NCI-H82 treated with DMSO at 0.1 percent for 48 hours (cell line): ENCODE data around the gene RNASET2.
"Not testable (repeated sequence)": the region's sequence is repeated elsewhere in the genome, so short reads cannot be mapped to it uniquely, and the experiment has no call there.

Source experiments
- DNase-seq: peaks from one replicate; lab custom pipeline; 2025; ENCODE audit not compliant: unreplicated experiment; lab: John Stamatoyannopoulos, UW

Gene RNASET2

DNA sequence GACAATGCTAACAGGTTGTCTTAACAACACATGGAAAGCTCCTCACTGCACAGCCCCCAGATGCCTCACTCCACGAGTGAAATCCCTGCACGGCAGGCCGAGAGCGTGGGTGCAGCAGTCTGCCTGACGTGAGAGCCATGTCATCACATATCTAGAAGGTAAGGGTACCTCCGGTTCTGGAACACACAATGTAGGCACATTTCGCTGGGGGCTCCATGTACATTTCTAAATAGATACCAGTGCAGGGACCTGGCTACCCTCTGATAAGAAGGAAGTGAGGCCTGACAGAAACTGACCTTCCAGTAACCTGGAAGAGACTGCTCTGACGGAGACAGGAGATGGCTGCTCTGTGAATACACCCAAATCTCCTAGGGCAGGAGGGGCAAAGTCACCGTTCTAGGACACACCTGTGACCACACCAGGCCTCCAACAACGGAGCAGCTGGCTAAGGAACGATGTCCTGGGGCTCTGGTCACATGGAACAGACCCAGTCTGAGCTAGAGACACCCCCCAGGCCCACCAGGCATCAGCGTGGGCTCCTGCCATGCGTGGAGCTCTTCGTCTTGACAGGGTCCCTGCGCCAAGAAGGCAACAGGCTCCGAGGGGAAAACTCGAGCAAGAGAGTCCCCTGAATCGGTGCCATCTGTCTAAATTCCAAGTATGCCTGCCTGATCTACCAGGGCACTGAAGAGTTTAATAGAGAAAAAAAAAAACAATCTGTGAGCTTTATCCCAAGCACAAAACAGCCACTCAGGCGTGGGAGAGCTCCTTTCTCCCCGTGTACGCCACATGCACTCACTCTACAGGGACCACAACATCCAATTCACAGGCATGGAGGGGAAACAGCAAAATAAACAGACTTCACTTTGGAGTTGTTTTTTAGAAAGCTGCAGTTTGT lies 27.5 kb downstream of the RNASET2 start:
- DNase-seq: no peak

DNA sequence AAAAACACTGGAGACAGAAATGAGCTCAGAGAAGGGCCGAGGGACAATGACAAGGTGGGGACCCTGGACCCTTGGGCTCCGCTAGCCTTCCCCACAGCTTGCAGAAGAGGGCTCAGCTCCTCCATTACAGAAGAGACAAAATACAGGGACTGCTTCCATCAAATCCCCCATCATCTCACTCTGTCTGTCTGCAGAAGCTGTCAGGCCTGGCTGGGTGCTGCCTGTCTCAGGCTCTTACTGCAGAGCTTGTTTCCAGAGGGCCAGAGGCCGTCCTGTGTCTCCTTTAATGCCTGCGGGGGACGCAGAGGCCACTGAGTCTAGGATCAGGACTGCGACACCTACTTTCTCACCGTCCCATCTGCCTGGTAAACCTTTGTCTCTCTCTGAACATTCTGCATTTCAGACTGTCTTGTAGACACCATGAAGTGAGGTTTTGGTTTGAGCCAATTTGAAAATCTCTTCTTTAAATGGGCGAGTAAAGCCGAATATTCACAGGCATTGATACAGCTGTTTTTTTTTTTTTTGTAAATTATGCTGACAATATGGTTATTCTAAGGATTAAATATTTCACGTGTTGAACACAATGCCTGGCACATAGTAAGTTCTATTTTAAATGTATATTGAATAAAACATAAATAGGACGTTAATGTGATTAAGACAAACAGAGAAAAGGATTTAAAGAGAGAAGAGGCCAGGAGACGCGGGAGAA lies 28.3 kb downstream of the RNASET2 start:
- DNase-seq: no peak

DNA sequence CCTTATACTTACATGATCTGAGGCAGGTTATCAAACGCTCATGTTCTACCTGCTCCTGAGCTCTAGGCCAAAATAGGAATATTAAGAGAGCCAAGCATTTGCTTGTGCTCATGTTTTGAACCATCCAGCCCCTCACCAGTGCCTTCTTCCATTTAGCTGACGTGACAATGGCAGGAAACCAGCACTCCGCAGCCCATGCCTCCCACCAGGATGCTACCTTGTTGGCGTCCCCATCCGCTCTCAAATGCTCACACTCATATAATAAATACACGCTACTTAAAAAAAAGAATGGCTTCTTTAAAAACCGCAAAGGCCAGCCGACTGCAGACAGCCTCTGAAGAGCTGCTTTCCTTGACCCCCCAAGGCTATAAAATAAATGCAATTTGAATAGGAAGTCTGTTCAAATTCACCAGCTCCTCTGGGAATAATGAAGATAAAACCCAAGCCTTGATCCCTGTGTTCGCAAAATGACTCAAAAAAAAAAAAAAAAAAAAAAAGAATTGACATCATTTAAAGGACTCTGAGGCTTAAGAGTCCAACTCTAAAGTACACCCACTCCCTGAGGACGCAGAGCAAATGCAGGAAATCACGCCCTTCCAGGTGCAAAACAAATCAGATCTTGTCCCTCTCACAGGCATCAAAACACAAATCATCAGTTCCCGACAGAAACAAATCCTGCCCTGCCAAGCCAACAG lies 29.0 kb downstream of the RNASET2 start:
- DNase-seq: no peak

DNA sequence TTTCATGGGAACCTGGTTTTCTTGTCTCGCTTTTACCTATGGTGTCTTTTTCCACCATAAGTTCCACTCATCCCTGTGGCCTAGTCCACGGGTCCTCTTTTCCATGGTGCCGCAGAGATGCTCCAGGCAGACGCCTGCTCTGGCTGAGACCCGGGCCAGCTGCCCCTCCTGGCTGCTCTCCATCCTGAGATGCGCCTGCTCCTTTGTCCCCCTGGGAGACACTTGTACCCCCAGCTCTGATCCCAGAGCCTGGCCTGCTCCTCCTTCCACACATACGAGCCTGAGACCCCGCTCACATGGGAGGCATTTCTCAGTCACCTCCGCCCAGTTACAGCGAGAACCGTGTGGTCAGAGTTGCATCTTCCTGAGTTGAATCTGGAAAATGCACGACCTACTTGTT lies 29.6 kb downstream of the RNASET2 start:
- DNase-seq: no peak

- no peak for DNase-seq
Observed at GRCh38 chr6:166925141-166925996, 31.0 kb downstream of the RNASET2 start.

DNA sequence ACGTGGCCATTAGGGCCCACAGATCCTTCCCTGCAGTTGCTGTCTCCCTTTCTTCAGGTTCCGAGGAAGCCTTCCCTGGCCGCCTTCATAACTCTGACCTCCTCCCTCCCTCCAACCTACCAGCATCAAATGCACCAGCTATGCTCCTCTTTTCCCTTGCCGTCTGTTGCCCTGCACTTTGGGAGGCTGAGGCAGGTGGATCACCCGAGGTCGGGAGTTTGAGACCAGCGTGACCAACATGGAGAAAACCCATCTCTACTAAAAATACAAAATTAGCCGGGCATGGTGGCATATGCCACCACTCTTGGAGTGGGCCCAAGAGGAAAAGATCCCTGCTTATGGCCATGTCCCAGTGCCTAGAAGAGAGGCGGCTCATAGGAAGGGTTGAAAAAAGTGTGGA lies 31.8 kb downstream of the RNASET2 start:
- no peak for DNase-seq

DNA sequence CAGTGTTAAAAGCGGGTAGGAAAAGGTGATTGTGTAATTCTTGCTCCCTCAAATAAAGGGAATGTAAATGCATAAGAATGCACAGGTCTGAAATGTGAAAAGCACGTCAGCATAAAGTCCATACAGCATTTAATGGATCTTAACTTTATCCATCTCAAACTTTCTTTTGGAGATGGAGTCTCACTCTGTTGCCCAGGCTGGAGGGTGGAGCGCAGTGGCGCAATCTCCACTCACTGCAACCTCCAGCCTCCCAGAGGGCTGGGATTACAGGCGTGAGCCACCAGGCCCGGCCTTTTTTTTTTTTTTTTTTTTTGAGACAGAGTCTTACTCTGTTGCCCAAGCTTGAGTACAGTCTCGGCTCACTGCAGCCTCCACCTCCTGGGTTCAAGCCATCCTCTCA lies 33.4 kb downstream of the RNASET2 start:
- no peak for DNase-seq

GRCh38 chr6:166921570-166921969 lies 34.8 kb downstream of the RNASET2 start:
- no peak for DNase-seq

DNA sequence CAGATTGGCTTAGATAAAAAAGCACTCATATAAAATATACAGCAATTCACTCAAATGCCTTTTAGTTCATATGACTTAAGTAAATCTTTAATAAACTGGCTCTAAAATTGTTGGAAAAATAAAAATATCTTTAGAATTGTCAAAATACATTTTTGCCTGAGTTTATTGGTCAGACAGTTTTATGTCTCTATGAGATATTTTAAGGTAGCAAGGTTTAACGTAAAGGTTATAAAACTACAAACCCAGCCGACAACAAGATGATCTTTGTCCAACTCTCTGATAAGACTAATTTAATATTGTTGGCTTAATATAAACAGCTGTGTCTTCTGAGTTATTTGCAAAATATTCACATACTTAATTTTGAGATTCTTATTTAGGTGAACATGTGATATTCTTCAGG lies 39.5 kb downstream of the RNASET2 start:
- no peak for DNase-seq

DNA sequence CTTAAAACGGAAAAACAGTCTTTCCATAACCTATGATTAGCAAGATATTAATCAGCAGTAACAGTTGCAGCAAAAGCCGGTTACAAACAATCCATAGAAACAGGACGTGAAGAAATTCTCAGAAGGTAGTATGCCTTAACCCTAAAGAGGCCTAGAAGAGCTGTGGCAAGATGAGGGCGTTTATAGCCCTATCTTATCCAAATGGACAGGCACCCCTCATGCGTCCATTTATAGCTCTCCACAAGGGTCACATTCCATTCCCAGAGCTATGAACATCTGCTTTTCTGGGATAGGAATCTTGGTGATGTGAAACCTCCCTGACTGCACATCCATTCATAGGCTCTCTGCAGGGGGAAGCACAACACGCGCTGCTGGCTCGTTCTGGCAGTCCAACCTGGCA lies 40.9 kb downstream of the RNASET2 start:
- DNase-seq: not testable (repeated sequence)

- DNase-seq: not testable (repeated sequence)
Observed at GRCh38 chr6:166914952-166915351, 41.4 kb downstream of the RNASET2 start.

GRCh38 chr6:166911248-166911677 lies 45.1 kb downstream of the RNASET2 start:
- no peak for DNase-seq

DNA sequence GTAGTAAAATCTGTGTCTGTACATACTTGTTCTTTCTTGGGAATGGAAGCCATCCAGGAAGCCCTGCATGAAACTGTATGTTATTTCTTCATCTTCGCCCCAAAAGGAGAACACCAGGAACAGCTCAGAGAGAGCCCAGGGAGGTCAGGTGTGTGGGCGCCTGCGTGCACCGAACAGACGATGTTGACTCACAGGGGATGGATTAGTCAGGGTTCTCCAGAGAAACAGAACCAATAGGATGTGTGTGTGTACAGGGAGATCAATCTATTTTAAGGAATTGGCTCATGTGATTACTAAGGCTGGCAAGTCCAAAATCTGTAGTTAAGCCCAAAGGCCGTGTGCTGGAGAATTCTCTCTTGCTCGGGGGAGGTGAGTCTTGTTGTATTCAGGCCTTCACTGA lies 45.7 kb downstream of the RNASET2 start:
- no peak for DNase-seq

DNA sequence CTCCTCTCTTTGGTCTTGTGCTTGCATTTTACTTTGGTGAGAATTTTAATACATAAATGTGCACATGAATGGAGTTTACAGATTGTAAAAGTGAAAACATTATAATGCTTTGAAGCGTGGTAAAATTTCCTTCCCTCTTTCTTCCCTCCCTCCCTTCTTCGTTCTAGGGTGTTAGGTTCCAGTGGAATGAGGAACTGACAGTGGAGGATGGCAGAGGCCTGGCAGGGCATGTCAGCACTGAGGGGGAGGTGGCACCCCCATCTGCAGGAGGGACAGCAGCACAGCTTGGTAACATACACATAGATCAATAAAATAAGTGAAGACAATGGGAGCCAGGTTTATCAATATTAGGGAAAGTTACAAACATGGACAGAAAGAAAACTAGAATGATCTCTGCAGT lies 47.5 kb downstream of the RNASET2 start:
- no peak for DNase-seq

DNA sequence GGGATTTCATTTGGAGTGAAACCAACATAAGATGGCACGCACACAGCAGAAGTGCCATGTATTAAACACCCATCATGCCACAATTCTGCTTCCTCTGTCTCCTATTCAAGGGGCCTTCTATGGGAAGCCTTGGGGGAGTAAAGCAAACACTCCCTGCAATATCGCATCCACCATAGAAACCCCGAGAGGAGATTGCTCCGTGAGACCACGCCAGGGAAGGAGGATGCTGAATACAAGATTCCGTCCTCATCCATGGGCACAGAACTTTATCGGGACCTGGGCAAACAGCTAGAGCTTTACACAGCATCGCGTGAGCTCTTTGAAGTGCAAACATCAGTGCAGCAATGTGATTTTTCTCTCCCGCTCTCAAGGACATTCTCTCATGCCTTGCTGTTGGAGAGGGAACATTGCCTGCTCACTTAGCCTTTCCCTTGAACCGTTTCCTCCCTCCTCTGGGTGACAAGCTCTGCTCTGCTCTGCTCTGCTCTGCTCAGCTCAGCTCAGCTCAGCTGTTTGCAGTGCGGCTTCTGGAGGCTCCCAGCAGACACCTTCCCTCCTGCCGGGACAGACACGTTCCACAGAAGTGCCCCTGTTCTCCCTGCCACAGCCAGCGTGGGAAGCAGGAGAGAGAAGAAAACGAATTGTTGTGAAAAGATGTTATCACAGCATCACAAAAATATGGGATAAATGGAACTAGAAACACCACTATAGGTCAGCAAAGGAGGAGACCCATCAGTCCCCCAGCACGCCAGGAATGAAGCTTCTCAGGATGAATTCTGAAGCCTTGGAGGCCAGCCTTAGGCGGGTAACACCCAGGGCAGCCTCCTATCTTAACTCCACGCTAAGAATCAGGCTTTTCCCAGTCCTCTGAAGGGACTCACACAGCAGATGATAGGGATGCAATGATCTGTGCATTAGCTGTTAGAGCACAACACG lies 48.2 kb downstream of the RNASET2 start:
- no peak for DNase-seq

DNA sequence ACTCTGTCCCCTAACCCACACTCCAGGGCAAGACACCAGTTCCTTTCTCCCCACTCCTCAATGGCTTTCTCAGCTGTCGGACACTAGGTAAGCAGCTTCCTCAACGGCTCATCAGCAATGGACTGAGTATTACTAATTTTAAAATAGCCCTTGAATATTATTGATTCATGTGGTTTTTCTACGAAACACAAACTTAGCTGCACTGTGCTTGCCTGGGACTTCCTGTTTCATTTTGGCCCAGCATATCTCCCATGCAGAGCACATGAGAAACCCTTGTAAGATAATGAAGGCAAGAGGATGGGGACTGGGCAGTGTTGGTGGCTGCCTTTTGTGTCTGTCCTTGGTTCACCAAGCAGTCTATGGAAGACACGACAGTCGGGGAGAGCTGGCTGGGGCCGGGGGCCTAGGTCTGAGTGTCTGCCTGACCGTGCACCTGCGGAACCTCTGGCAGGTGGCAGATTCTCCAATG lies 48.9 kb downstream of the RNASET2 start:
- DNase-seq: no peak

DNA sequence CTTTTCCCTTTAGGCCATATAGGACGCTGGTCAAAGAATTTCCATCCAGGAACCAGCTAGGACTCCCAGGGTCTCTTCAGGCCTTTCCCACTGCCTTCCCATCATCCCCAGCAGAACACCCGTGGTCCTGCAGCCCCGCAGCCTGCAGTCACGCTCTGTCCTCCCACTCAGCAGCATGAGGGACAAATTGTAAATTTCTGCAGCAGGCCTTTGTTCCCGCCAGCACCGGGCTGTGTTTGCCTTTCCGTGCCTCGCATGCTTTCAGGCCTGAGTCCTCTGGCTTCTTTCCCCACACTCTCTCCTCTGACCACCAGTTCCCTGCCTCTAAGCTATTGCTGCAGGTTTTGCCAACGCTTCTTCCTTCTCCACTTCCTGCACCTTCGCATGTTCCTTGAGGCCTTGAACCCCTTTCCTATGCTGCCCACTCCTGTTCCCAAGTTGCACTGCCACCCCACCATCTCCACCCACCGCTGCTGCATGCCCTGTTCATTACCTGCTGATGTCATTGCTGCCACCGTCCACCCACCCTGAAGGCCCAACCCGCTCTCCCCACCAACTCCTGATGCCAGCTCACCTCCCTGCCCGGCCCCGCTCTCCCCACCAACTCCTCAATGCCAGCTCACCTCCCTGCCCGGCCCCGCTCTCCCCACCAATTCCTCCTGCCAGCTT lies 49.8 kb downstream of the RNASET2 start:
- DNase-seq: no peak

DNA sequence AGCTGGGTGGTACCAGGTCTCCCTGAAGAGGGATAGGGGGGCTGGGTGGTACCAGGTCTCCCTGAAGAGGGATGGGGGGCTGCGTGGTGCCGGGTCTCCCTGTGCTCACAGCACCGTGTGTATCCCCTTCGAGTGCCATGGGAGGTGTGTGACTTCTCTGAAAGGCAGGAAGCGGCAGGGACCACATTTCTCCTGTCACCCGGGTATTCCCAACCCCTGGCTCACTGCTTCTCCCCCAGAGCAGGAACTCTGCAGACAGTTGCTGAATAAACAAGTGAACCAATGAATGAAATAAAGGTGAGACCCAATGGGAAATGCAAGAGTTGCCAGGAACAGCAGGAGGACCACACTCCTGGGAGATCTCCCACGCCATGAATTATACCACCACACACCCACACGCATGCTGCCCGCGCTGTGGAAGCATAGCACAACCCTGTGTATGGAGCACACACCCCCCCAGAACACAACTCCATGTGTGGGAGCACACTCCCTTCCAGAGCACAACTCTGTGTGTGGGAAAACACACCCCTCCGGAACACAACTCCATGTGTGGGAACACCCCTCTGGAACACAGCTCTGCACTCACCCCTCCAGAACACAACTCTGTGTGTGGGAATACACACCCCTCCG lies 50.7 kb downstream of the RNASET2 start:
- DNase-seq: no peak

DNA sequence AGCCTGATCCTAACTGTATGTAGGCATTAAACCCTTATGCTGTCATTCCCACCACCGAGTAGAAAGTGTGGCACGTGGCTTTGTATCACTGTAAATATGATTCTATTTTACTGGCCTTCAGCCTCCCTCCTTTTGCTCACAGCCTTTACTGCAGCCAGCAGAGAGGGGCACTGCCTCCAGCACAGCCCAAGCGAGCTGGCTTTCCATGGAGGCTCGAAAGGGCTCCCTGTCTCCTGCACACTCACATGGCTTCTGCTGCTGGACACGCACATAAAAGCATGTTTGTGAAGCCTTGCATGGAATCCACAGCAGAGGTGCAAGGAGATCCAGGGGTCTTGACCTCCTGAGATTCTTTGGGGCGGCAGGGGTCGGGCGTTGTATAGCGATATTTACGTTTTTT lies 51.3 kb downstream of the RNASET2 start:
- DNase-seq: no peak
